ENCODE data around the gene VAMP3.

The VAMP3 gene

DNA sequence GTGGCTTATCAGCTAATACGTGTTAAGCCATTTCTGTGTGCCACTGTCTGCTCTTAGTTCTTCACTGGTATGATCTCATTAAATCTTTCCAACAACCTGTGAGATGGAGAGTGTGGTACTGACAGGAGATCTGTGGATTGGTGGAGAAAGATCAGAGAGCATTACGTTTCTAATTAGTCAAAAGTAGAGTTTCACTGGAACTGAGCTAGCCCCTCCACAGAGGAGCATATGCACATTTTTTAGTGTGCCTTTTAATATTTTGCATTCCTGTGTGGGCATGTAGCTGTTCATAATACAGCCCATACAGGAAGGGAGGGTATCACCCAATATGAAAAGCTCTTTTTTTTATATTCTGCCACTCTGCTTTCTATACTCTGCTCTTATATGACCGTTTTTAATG is 50.2 kb downstream of the VAMP3 start:
- DNase-seq, result no peak

DNA sequence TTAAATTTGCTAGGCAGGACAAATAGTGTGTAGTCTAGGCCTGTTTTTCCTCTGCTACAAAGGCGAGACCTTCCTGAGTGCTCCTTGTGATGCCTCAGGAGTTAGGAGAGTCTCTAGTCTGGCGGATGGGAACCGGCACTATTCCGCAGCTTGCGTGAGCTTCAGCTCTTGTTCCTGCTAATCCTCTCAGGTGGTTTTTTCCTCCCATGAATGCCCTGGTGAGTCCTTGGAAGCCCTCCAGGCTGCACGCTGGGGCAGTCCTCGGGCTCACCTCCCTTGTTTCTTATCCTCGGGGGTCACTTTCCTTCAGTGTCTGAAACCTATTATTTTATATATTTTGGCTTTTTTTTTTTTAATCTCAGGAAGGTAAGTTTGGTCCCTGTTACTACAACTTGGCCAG is 53.6 kb downstream of the VAMP3 start:
- DNase-seq, result no peak

DNA sequence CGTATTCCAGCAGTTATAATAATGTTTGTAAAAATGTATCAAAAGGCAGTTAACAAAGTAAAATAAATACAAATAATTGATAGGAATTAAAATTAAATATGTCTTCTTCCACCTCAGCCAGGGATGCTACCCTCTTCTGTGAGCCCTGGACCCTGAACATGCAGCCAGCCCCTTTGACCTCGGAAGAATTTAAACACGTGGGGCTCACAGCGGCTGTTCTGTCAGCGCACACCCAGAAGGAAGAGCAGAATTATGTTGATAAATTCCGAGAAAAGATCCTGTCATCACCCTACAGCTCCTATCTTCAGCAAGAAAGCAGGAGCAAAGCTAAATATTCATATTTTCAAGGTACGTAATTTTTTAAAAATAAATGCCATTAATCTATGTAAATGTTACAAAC is 55.3 kb downstream of the VAMP3 start:
- no peak for DNase-seq

DNA sequence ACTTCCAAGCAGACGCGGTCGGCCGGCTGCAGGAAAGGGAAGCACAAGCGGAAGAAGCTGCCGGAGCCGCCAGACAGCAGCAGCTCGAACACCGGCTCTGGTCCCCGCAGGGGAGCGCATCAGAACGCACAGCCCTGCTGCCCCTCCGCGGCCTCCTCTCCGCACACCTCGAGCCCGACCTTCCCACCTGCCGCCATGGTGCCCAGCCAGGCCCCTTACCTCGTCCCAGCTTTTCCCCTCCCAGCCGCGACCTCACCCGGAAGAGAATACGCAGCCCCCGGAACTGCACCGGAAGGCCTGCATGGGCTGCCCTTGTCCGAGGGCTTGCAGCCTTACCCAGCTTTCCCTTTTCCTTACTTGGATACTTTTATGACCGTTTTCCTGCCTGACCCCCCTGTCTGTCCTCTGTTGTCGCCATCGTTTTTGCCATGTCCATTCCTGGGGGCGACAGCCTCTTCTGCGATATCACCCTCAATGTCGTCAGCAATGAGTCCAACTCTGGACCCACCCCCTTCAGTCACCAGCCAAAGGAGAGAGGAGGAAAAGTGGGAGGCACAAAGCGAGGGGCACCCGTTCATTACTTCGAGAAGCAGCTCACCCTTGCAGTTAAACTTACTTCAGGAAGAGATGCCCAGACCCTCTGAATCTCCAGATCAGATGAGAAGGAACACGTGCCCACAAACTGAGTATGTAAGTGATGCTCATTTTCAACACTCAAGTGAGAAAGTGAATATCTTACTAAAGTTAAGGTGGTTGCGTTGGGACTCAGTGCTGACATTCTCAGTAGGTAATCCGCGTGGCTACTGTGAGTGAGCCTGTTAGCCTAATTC is 56.2 kb downstream of the VAMP3 start:
- DNase-seq, result peak; percentile 35

Measured in CD4-positive, alpha-beta T cell treated with Interleukin-6 for 4 hours (primary cell).